Activated naive CD4-positive, alpha-beta T cell treated with anti-CD3 and anti-CD28 coated beads, Interleukin-2, amount 50 U/mL, for 72 hours (primary cell): ENCODE results near the gene TYROBP. TPM values are rescaled to one million over a fixed set of nuclear protein-coding genes. Genes with fewer than 3 reads are reported as not detected.
"Not testable (repeated sequence)": the region's sequence is repeated elsewhere in the genome, so short reads cannot be mapped to it uniquely, and the experiment has no call there.

Experiments
- ATAC-seq, 2 donors: fragments of 150-1000 bp; cut with Tn5 transposase; 2 replicates each; pipeline ENCODE4 v1.10.0; 2021; ENCODE audit warnings: mild to moderate bottlenecking in 2 of 2, moderate library complexity in 2 of 2
- DNase-seq, 2 donors: peaks; one replicate each; pipeline ENCODE4 v3.0.0; 2021 to 2022; ENCODE audit warnings: low spot score in 2 of 2
- H3K27ac Mint-ChIP-seq, 2 donors: one replicate each; pipeline ENCODE4 v1.8.0; 2022; ENCODE audit warnings: mild to moderate bottlenecking in 2 of 2, mixed read lengths in 2 of 2
- H3K36me3 Mint-ChIP-seq, 2 donors: one replicate each; pipeline ENCODE4 v1.8.0; 2022; ENCODE audit warnings: mixed read lengths in 2 of 2
- H3K9me3 Mint-ChIP-seq, 2 donors: one replicate each; pipeline ENCODE4 v1.8.0; 2022; ENCODE audit warnings: mixed read lengths in 2 of 2
- total RNA-seq, 2 donors: library from RNA; stranded (reverse); gene quantifications; one replicate each; pipeline ENCODE4 v1.2.3, GENCODE V29; 2022

TYROBP gene
- total RNA-seq, 2 donors from 2014 or later = 0.75 TPM; not detected in 1

GRCh38 chr19:35891819-35892218 lies 16.3 kb downstream of the TYROBP start:
- not testable (repeated sequence) for ATAC-seq, H3K27ac Mint-ChIP-seq, H3K9me3 Mint-ChIP-seq, DNase-seq
- H3K36me3 Mint-ChIP-seq = peaks cover 20 to 55% of the 10 kb centered on the region in 2 donors

- Mint-ChIP-seq H3K36me3 (peaks cover 20 to 50% of the 10 kb centered on the region in 2 donors), H3K9me3 (no peaks in the 10 kb centered on the region), H3K27ac (no peak overlapping the region)
- DNase-seq (no peak), ATAC-seq (no peak)
These were observed 17.9 kb downstream of the TYROBP start for GRCh38 chr19:35890113-35890650.

- no peak for DNase-seq
- Mint-ChIP-seq H3K27ac (no peak overlapping the region), H3K9me3 (no peaks in the 10 kb centered on the region), H3K36me3 (peaks cover 20 to 50% of the 10 kb centered on the region in 2 donors)
- peak in 1 of 2 donors; percentile 14 for ATAC-seq
These were observed 18.6 kb downstream of the TYROBP start for GRCh38 chr19:35889370-35890112.

GRCh38 chr19:35888398-35888797 lies 19.7 kb downstream of the TYROBP start:
- Mint-ChIP-seq H3K36me3 (peaks cover 20 to 49% of the 10 kb centered on the region in 2 donors), H3K9me3 (no peaks in the 10 kb centered on the region), H3K27ac (peak overlapping the region in 1 of 2 donors; percentile 43)
- no peak for DNase-seq
- ATAC-seq = no peak

- DNase-seq = no peak
- Mint-ChIP-seq H3K36me3 (peaks cover 14 to 38% of the 10 kb centered on the region in 2 donors), H3K27ac (peak overlapping the region in 1 of 2 donors; percentile 76), H3K9me3 (no peaks in the 10 kb centered on the region)
- ATAC-seq = no peak
These were observed 20.9 kb downstream of the TYROBP start for GRCh38 chr19:35887197-35887596.

- ATAC-seq (no peak), DNase-seq (no peak)
- H3K27ac Mint-ChIP-seq = peak overlapping the region in 1 of 2 donors; percentile 62
- no peaks in the 10 kb centered on the region for H3K9me3 Mint-ChIP-seq
- peaks cover 14 to 34% of the 10 kb centered on the region in 2 donors for H3K36me3 Mint-ChIP-seq
These were observed 22.2 kb downstream of the TYROBP start for GRCh38 chr19:35885904-35886303.

- Mint-ChIP-seq H3K9me3 (no peaks in the 10 kb centered on the region), H3K27ac (peak overlapping the region; percentile 62 to 72), H3K36me3 (peaks cover 14 to 29% of the 10 kb centered on the region in 2 donors)
- DNase-seq (no peak), ATAC-seq (no peak)
These were observed 22.8 kb downstream of the TYROBP start for GRCh38 chr19:35885225-35885738.

GRCh38 chr19:35883882-35884281 lies 24.2 kb downstream of the TYROBP start:
- Mint-ChIP-seq H3K27ac (peak overlapping the region in 1 of 2 donors; percentile 62), H3K36me3 (peaks cover 9 to 18% of the 10 kb centered on the region in 2 donors), H3K9me3 (no peaks in the 10 kb centered on the region)
- ATAC-seq (peak in 1 of 2 donors; percentile 18), DNase-seq (no peak)

GRCh38 chr19:35882114-35882832 lies 25.8 kb downstream of the TYROBP start:
- Mint-ChIP-seq H3K36me3 (peaks cover 0 to 6% of the 10 kb centered on the region in 2 donors), H3K9me3 (no peaks in the 10 kb centered on the region), H3K27ac (no peak overlapping the region)
- ATAC-seq = peak; percentile 24 to 42
- DNase-seq = peak in 1 of 2 donors; percentile 49

- peak; percentile 70 to 89 for ATAC-seq
- DNase-seq = peak; percentile 68 to 93
- peak overlapping the region in 1 of 2 donors; percentile 8 for H3K27ac Mint-ChIP-seq
- no peaks in the 10 kb centered on the region for H3K36me3 Mint-ChIP-seq
- no peaks in the 10 kb centered on the region for H3K9me3 Mint-ChIP-seq
These were observed 28.3 kb downstream of the TYROBP start for GRCh38 chr19:35879770-35880317.

- DNase-seq (no peak), ATAC-seq (no peak)
- no peak overlapping the region for H3K27ac Mint-ChIP-seq
- no peaks in the 10 kb centered on the region for H3K36me3 Mint-ChIP-seq
- no peaks in the 10 kb centered on the region for H3K9me3 Mint-ChIP-seq
These were observed 29.0 kb downstream of the TYROBP start for GRCh38 chr19:35879068-35879467.

GRCh38 chr19:35874392-35874930 lies 33.6 kb downstream of the TYROBP start:
- Mint-ChIP-seq H3K9me3 (no peaks in the 10 kb centered on the region), H3K36me3 (no peaks in the 10 kb centered on the region), H3K27ac (no peak overlapping the region)
- DNase-seq (no peak), ATAC-seq (no peak)

GRCh38 chr19:35872180-35872579 lies 35.9 kb downstream of the TYROBP start:
- Mint-ChIP-seq H3K9me3 (no peaks in the 10 kb centered on the region), H3K27ac (no peak overlapping the region), H3K36me3 (no peaks in the 10 kb centered on the region)
- ATAC-seq = no peak
- DNase-seq = no peak

- no peak for ATAC-seq
These were observed 36.5 kb downstream of the TYROBP start for GRCh38 chr19:35871611-35872010.

GRCh38 chr19:35870798-35871197 lies 37.3 kb downstream of the TYROBP start:
- Mint-ChIP-seq H3K9me3 (no peaks in the 10 kb centered on the region), H3K36me3 (no peaks in the 10 kb centered on the region), H3K27ac (no peak overlapping the region)
- DNase-seq (no peak), ATAC-seq (no peak)

More at GRCh38 chr19:35871611-35872010, 36.5 kb downstream of the TYROBP start:
- no peaks in the 10 kb centered on the region for H3K9me3 Mint-ChIP-seq
- no peak for DNase-seq
- no peak overlapping the region for H3K27ac Mint-ChIP-seq
- no peaks in the 10 kb centered on the region for H3K36me3 Mint-ChIP-seq

GRCh38 chr19:35870124-35870736 lies 37.9 kb downstream of the TYROBP start:
- ATAC-seq, H3K9me3 Mint-ChIP-seq, H3K36me3 Mint-ChIP-seq: not testable (repeated sequence)
- peak in 1 of 2 donors; percentile 77 for DNase-seq
- peak overlapping the region in 1 of 2 donors; percentile 1 for H3K27ac Mint-ChIP-seq
